ENCODE data around the gene IL1RAP.

The IL1RAP gene

DNA sequence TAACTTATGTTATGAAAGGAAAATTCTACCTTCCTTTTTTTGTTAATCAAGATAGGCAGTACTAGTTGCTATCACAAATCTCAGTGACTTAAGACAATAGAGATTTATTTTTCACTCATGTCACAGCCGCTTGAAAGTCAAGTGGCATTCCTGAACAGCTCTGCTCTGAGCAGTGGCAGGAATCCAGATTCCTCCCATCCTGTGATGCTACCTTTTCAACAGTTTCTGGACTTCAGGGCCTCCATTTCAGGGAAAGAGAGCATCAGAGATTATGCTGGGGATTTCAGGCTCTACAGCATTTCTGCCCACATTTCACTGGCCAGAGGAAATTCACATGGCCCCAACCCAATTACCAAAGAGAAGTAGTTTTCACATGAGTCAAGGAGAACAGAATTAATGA, 83.4 kb downstream of the IL1RAP start:
- TF ChIP-seq TEAD4 (IDR thresholded peaks at IDR 0.05) (no peak), ZBTB7A (IDR thresholded peaks at IDR 0.05; ENCODE audit: low read depth) (no peak), YY1 (IDR thresholded peaks at IDR 0.05; ENCODE audit: low read depth) (no peak), FOXM1 (IDR thresholded peaks at IDR 0.05; ENCODE audit: borderline replicate concordance, low read depth) (no peak), RAD21 (IDR thresholded peaks at IDR 0.05; ENCODE audit: low read depth) (no peak), NFIC (IDR thresholded peaks at IDR 0.05) (no peak), EGR1 (IDR thresholded peaks at IDR 0.05) (no peak), CEBPB (IDR thresholded peaks at IDR 0.05) (no peak), TCF12 (IDR thresholded peaks at IDR 0.05; ENCODE audit: low read depth) (no peak), TAF1 (IDR thresholded peaks at IDR 0.05; ENCODE audit: low read depth) (no peak), CREB1 (IDR thresholded peaks at IDR 0.05; ENCODE audit: low read depth) (no peak), EP300 (IDR thresholded peaks at IDR 0.05; ENCODE audit: borderline replicate concordance) (no peak)
- TF ChIP-seq, protein P1, sequence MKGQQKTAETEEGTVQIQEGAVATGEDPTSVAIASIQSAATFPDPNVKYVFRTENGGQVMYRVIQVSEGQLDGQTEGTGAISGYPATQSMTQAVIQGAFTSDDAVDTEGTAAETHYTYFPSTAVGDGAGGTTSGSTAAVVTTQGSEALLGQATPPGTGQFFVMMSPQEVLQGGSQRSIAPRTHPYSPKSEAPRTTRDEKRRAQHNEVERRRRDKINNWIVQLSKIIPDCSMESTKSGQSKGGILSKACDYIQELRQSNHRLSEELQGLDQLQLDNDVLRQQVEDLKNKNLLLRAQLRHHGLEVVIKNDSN (IDR thresholded peaks at IDR 0.05): no peak
- TF ChIP-seq, protein P2, sequence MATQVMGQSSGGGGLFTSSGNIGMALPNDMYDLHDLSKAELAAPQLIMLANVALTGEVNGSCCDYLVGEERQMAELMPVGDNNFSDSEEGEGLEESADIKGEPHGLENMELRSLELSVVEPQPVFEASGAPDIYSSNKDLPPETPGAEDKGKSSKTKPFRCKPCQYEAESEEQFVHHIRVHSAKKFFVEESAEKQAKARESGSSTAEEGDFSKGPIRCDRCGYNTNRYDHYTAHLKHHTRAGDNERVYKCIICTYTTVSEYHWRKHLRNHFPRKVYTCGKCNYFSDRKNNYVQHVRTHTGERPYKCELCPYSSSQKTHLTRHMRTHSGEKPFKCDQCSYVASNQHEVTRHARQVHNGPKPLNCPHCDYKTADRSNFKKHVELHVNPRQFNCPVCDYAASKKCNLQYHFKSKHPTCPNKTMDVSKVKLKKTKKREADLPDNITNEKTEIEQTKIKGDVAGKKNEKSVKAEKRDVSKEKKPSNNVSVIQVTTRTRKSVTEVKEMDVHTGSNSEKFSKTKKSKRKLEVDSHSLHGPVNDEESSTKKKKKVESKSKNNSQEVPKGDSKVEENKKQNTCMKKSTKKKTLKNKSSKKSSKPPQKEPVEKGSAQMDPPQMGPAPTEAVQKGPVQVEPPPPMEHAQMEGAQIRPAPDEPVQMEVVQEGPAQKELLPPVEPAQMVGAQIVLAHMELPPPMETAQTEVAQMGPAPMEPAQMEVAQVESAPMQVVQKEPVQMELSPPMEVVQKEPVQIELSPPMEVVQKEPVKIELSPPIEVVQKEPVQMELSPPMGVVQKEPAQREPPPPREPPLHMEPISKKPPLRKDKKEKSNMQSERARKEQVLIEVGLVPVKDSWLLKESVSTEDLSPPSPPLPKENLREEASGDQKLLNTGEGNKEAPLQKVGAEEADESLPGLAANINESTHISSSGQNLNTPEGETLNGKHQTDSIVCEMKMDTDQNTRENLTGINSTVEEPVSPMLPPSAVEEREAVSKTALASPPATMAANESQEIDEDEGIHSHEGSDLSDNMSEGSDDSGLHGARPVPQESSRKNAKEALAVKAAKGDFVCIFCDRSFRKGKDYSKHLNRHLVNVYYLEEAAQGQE (IDR thresholded peaks at IDR 0.05; ENCODE audit: low read depth): no peak
- TF ChIP-seq, protein P3, sequence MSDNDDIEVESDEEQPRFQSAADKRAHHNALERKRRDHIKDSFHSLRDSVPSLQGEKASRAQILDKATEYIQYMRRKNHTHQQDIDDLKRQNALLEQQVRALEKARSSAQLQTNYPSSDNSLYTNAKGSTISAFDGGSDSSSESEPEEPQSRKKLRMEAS (IDR thresholded peaks at IDR 0.05): no peak

DNA sequence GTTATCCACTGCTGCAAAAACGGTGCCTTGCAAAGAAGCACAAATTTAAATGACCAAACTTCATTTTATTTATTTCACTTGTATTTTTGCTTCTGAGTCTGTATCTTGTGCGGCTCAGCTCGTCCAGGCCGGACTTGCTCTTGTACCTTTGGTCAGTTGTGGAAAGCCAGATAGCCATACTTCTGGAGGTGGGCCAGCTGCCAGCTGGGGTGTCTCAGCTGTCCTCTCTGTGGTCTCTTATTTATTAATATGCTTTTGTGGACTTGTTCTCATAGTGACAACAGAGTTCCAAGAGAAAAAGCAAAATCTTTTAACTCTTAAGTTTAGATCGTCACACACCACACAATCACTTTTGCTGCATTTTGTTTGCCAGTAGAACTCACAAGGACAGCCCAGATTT, 87.7 kb downstream of the IL1RAP start:
- TF ChIP-seq TCF12 (IDR thresholded peaks at IDR 0.05; ENCODE audit: low read depth) (no peak), TAF1 (IDR thresholded peaks at IDR 0.05; ENCODE audit: low read depth) (no peak)

DNA sequence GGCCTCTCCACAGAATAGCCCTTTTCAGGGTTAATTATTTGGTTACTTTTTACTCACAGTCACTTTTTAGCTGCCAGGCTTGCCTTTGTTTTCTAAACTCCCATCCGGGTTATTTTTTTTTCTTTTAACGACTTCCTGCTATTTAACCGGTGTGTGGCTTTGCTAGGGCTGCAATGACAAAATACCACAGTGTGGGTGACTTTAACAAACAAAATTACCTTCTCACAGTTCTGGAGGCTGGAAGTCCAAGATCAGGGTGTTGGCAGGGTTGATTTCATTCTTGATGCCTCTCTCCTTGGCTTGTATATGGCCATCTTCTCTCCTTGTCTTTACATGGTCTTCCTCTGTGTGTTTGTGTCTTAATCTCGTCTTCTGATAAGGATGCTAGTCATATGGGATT, 91.5 kb downstream of the IL1RAP start:
- TF ChIP-seq TCF12 (IDR thresholded peaks at IDR 0.05; ENCODE audit: low read depth): no peak

DNA sequence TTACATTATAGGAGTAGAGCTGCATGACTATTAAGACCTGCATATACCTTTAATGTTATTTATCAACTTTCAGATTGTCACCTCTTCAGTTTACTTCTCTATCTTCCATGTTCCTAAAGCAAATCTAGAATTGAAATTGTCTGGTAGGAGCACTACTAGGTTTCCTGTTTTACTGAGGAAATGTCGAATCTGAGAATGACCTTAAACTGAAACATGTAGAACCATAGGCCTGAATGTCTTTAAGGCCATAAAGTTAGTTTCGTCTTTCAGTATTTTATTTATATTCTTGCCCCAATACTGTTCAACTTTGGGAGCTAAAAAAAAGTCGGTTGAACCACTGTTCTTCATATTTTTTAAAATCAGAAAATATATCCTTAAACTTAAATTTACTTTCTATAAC, 92.7 kb downstream of the IL1RAP start:
- no peak for TF ChIP-seq TCF12 (IDR thresholded peaks at IDR 0.05; ENCODE audit: low read depth)
- no peak for TF ChIP-seq NFIC (IDR thresholded peaks at IDR 0.05)

DNA sequence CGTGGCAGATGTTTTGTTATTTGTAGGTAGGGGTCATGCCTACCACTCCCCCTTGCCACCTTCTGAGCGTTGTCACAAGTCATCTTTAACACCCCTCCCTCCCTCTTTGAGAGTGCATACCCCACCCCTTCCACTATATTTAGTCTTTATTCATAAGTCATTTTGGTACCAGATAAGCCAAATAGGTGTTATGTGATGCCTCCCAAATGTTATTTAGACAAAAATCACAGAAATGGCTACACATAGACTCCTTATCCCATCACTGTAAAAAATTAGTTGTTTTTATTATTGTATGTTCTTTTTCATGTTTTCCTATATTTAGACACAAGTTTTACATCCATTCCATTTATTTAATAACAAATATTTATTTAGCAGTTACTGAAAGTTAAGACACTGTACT, 93.1 kb downstream of the IL1RAP start:
- TF ChIP-seq RAD21 (IDR thresholded peaks at IDR 0.05; ENCODE audit: low read depth) (no peak), TCF12 (IDR thresholded peaks at IDR 0.05; ENCODE audit: low read depth) (no peak), EP300 (IDR thresholded peaks at IDR 0.05; ENCODE audit: borderline replicate concordance) (no peak), YY1 (IDR thresholded peaks at IDR 0.05; ENCODE audit: low read depth) (no peak), TAF1 (IDR thresholded peaks at IDR 0.05; ENCODE audit: low read depth) (no peak), CREB1 (IDR thresholded peaks at IDR 0.05; ENCODE audit: low read depth) (no peak), ZBTB7A (IDR thresholded peaks at IDR 0.05; ENCODE audit: low read depth) (no peak), CEBPB (IDR thresholded peaks at IDR 0.05) (no peak), FOXM1 (IDR thresholded peaks at IDR 0.05; ENCODE audit: borderline replicate concordance, low read depth) (no peak)
- TF ChIP-seq, protein P2 (IDR thresholded peaks at IDR 0.05; ENCODE audit: low read depth): no peak
- TF ChIP-seq, protein P3 (IDR thresholded peaks at IDR 0.05): no peak

DNA sequence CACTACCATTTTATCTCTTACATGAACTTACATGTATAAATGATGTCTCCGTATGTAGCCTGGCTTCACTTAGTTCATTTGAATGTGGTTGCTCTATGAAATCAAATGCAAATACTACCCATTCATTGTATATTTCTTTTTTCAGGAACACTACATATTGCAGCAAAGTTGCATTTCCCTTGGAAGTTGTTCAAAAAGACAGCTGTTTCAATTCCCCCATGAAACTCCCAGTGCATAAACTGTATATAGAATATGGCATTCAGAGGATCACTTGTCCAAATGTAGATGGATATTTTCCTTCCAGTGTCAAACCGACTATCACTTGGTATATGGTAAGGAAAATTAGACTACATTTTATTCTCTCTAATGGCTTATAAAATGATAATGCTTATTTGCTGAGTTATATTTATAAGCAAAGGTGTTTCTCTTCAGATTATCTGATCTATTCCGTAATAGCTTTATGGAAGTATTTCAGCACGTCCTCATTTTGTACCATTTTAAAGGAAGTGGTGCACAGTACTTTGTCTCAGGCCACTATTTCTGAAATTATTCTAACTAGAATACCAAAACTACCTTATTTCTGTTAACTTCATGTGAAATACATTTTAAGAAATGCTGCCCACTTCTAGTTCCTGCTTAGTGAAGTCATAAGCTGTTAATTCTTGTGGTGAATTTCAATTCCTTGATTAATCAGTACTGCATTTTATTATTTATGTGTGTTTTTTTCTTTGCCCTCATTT, 95.1 kb downstream of the IL1RAP start:
- no peak for TF ChIP-seq TAF1 (IDR thresholded peaks at IDR 0.05; ENCODE audit: low read depth)
- TF ChIP-seq CEBPB (IDR thresholded peaks at IDR 0.05): no peak
- TF ChIP-seq TCF12 (IDR thresholded peaks at IDR 0.05; ENCODE audit: low read depth): no peak
- TF ChIP-seq CREB1 (IDR thresholded peaks at IDR 0.05; ENCODE audit: low read depth): no peak
- TF ChIP-seq, protein P3 (IDR thresholded peaks at IDR 0.05): no peak
- TF ChIP-seq, protein P1 (IDR thresholded peaks at IDR 0.05): no peak
- TF ChIP-seq, protein P2 (IDR thresholded peaks at IDR 0.05; ENCODE audit: low read depth): no peak
- no peak for TF ChIP-seq RAD21 (IDR thresholded peaks at IDR 0.05; ENCODE audit: low read depth)

Data from Ishikawa (cell line).